ENCODE results near the gene KDM4D. TPM values are rescaled to one million over a fixed set of nuclear protein-coding genes. Genes with fewer than 3 reads are reported as not detected.

KDM4D gene
- total RNA-seq, 1 experiment from 2014 or later = 1.1 TPM

DNA sequence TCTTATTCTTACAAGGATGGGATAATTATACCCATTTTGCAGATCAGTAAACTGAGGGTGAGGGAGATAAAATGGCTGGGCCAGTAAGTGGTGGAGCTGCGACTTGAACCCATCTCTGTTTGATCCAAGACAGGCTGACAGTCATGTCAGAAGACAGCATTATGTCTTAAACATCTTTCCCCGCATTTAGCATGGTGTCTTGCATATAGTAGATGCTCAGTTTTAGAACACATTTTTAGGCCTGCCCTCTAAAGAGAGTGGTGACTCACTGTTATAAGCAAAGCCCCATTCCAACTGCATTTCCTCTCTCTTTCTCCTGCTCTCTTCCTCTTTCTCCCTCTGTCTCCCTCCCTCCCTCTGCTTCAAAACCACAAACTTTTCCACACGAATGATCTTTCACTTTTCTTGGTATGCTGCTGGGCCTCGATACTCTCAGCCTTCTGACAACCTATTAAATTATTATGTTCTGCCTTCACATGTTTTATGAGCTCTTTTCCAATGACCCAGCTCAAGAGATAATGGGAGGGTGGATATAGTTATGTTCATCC, 25.4 kb upstream of the KDM4D start:
- intact Hi-C loops (cut with micrococcal nuclease) = no loop called here
- Mint-ChIP-seq H3K4me3 (ENCODE audit: unreplicated experiment) (no peak overlapping the region), H3K4me1 (ENCODE audit: insufficient read depth, unreplicated experiment) (no peaks in the 10 kb centered on the region), H3K27ac (ENCODE audit: low read depth, unreplicated experiment) (no peak overlapping the region), H3K36me3 (ENCODE audit: insufficient read depth, unreplicated experiment) (no peaks in the 10 kb centered on the region), H3K27me3 (ENCODE audit: insufficient read depth, unreplicated experiment) (peaks cover 11% of the 10 kb centered on the region), H3K9me3 (ENCODE audit: unreplicated experiment) (no peaks in the 10 kb centered on the region)
- TF ChIP-seq CTCF (IDR thresholded peaks at IDR 0.05; ENCODE audit: unreplicated experiment) = no peak
- no peak for DNase-seq (ENCODE audit: unreplicated experiment)
- BruUV-seq (replicated peaks) = no TSS peak
- ChIA-PET CTCF (interaction anchor here (0.6 to 1.5 kb wide), 5 partner anchors 9 to 326 kb away, joined by 3 to 5 read pairs (median 3); no protein-coding TSS in a partner anchor), POLR2A (interaction anchor here (0.6 to 1.2 kb wide), 4 partner anchors 9 to 810 kb away, joined by 3 to 5 read pairs (median 3); no protein-coding TSS in a partner anchor)

- Mint-ChIP-seq H3K9me3 (ENCODE audit: unreplicated experiment) (no peaks in the 10 kb centered on the region), H3K27me3 (ENCODE audit: insufficient read depth, unreplicated experiment) (peaks cover 5% of the 10 kb centered on the region), H3K4me3 (ENCODE audit: unreplicated experiment) (no peak overlapping the region), H3K36me3 (ENCODE audit: insufficient read depth, unreplicated experiment) (peaks cover 9% of the 10 kb centered on the region), H3K27ac (ENCODE audit: low read depth, unreplicated experiment) (no peak overlapping the region), H3K4me1 (ENCODE audit: insufficient read depth, unreplicated experiment) (peaks cover 8% of the 10 kb centered on the region)
- no peak for TF ChIP-seq CTCF (IDR thresholded peaks at IDR 0.05; ENCODE audit: unreplicated experiment)
- ChIA-PET POLR2A (no interaction called here), CTCF (interaction anchor here (0.6 kb wide), 2 partner anchors 111 to 1235 kb away, joined by 3 to 6 read pairs; no protein-coding TSS in a partner anchor)
- intact Hi-C loops (cut with micrococcal nuclease) = no loop called here
- BruUV-seq (replicated peaks) = no TSS peak
- no peak for DNase-seq (ENCODE audit: unreplicated experiment)
Measured at GRCh38 chr11:94954753-94955152, 18.8 kb upstream of the KDM4D start.

GRCh38 chr11:94956963-94957362, 16.5 kb upstream of the KDM4D start:
- intact Hi-C loops (cut with micrococcal nuclease) = no loop called here
- Mint-ChIP-seq H3K36me3 (ENCODE audit: insufficient read depth, unreplicated experiment) (peaks cover 19% of the 10 kb centered on the region), H3K4me1 (ENCODE audit: insufficient read depth, unreplicated experiment) (peaks cover 8% of the 10 kb centered on the region), H3K27me3 (ENCODE audit: insufficient read depth, unreplicated experiment) (no peaks in the 10 kb centered on the region), H3K27ac (ENCODE audit: low read depth, unreplicated experiment) (no peak overlapping the region), H3K9me3 (ENCODE audit: unreplicated experiment) (no peaks in the 10 kb centered on the region), H3K4me3 (ENCODE audit: unreplicated experiment) (no peak overlapping the region)
- DNase-seq (ENCODE audit: unreplicated experiment) = no peak
- ChIA-PET POLR2A (interaction anchor here (1.1 to 1.2 kb wide), 2 partner anchors 9 to 16 kb away, joined by 3 to 4 read pairs; partner anchors contain the start of genes CWC15 and KDM4D), CTCF (interaction anchor here (1.2 kb wide), 1 partner anchor 12 kb away, joined by 3 read pairs; no protein-coding TSS in a partner anchor)
- BruUV-seq (replicated peaks) = no TSS peak
- TF ChIP-seq CTCF (IDR thresholded peaks at IDR 0.05; ENCODE audit: unreplicated experiment) = no peak

DNA sequence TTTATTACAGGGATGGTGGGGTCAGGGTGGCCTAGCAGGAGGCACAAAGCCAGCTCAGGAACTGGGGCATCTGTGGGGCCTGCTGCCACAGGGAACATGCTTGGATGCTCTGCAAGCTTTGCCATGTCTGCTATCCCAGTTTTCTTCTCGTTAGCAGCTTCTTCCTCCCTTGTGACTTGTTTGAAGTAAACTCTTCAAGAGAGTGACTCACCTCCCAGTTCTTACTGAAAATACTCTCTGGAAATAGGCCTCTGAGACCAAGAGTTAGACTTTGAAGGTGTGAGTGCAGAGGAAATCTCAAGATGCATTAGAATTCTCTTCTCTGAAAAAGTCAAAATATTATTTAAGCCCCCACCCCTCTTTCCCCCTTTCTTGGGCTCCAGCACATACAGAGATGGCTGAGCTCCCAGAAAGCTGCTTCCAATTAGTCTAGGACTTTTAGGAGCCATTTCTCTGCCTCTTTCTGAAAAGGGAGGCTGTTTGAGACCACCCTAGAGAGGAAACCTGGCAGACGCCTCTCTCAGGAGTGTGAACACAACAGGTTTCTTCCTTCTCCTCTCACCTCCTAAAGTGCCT, 15.3 kb upstream of the KDM4D start:
- Mint-ChIP-seq H3K9me3 (ENCODE audit: unreplicated experiment) (no peaks in the 10 kb centered on the region), H3K27ac (ENCODE audit: low read depth, unreplicated experiment) (peak overlapping the region; percentile 73), H3K4me1 (ENCODE audit: insufficient read depth, unreplicated experiment) (peaks cover 8% of the 10 kb centered on the region), H3K36me3 (ENCODE audit: insufficient read depth, unreplicated experiment) (peaks cover 27% of the 10 kb centered on the region), H3K4me3 (ENCODE audit: unreplicated experiment) (no peak overlapping the region), H3K27me3 (ENCODE audit: insufficient read depth, unreplicated experiment) (no peaks in the 10 kb centered on the region)
- POLR2A ChIA-PET = interaction anchor here (1.2 kb wide), 1 partner anchor 15 kb away, joined by 4 read pairs; the partner anchor contains the start of genes CWC15 and KDM4D
- no peak for TF ChIP-seq CTCF (IDR thresholded peaks at IDR 0.05; ENCODE audit: unreplicated experiment)
- CTCF ChIA-PET = interaction anchor here (0.6 to 5.4 kb wide), 3 partner anchors 10 to 335 kb away, joined by 3 to 31 read pairs (median 10); no protein-coding TSS in a partner anchor
- DNase-seq (ENCODE audit: unreplicated experiment) = no peak
- intact Hi-C loops (cut with micrococcal nuclease) = no loop called here
- no TSS peak for BruUV-seq (replicated peaks)
